Stimulated activated CD8-positive, alpha-beta memory T cell treated with anti-CD3 and anti-CD28 coated beads, Interleukin-12 subunit alpha, Interleukin-12 subunit beta, amount 100 ng/mL, for 4 hours (primary cell): ENCODE results near the gene MAN1A1.

Source experiments
- DNase-seq: peaks from one replicate; pipeline ENCODE4 v3.0.0-alpha.2; 2020; ENCODE audit warnings: low read depth

Gene MAN1A1

DNA sequence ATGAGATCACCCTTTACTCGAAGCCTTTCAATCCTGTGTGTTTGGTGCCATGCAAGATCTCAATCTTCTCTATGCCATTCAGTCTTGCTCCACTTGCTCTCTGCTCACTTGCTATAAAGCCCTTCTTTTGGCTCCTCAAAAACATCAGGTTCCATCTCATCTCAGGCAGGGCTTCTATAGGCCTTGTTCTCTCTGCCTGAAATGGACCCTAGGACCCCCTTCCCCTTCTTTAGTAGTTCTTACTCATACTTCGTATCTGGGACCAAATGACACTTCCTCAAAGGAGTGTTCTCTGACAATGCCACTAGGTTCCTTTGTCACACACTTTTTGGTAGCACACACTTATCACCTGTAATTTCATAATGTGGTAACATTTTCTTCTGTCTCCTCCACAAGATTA lies 154.4 kb downstream of the MAN1A1 start:
- no peak for DNase-seq

DNA sequence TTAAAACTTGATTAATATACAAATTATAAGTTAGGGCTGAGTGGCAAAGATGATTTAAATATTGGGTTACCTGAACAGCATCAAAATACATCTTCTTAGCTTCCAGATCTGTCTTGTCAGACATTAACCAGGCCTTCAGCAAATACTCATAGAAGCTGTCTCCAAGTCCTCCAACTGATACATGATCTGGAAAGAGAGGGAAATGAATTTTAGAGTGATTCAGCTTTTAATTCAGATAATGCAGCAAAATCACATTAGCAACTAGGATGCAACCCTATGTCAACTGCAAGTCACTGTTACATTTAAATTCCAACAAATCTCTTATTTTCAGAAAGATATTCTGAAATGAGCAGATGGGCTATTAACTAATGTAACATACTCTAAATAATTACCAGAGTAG lies 155.9 kb downstream of the MAN1A1 start:
- no peak for DNase-seq

GRCh38 chr6:119192200-119192599 lies 157.4 kb downstream of the MAN1A1 start:
- no peak for DNase-seq

DNA sequence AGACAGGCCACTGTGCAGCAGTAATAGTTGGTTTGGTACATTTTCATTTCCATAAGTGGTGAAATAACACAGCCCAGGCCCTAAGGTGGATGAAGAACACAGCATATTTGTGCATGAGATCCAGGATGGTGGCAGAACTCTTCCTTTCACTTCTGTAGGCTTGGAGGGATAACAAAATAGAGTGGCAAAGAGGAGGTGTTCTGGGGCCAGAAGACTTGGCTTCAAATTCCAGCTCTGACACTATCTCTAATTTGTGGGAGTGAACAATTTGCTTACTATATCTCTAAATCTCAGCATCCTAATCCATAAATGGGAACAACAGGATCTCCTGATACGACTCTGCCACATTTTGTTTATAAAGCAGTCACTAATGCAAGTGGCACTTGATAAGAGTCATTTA lies 159.4 kb downstream of the MAN1A1 start:
- DNase-seq: no peak

DNA sequence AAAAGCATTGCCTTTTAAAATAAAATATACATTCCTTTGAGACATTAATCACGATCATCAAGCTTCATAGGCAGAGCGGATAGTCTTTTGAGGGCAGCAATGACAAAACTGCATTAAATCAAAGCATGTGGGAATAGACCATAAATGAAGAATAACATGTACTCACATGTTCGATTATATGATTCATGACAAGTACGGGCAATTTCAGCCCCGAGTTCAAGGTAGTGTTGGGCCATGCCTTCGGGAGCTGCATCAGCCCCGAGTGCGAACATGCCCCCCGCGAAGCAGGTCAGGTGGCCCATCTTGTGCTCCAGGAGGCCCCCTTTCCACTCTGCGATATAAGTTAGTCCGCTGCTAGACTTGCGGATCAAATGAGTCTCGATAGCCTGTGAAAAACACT lies 160.1 kb downstream of the MAN1A1 start:
- no peak for DNase-seq

DNA sequence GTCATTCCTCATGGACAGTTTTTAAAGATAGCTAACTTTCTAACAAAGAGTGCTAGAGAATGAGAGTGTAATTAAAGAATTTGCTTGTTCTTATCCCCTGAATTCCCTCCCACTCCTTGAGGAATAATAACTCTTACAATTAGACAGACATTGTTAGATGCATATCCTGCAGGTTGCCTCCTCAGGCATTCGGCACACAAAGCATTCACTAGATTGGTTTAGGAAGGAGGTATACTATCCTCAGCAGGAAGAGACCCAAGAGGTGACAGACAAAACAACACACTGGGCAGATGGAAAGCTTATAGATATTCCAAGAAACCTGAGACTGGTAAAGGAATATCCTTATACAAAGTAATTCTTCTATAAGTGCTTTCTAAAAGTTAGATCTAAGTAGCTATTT lies 162.0 kb downstream of the MAN1A1 start:
- no peak for DNase-seq

DNA sequence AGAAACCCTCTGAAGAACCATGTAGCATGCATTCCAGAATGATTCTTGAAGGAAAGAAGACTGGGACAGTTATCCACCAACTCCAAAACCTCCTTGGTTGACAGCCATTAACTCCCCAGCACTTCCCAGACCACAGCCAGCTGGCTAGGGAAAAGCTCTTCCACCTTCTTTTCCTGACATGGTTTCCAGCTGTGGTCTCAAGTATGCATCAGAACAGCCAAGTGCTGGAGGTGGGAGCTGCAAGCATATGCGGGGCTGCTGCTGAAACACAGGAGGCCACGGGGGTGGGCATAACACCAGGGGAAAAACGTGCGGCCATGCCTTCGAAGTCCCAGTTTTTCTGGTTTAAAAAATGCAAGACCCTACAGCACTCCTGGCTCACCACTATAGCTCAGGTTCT lies 163.1 kb downstream of the MAN1A1 start:
- no peak for DNase-seq

DNA sequence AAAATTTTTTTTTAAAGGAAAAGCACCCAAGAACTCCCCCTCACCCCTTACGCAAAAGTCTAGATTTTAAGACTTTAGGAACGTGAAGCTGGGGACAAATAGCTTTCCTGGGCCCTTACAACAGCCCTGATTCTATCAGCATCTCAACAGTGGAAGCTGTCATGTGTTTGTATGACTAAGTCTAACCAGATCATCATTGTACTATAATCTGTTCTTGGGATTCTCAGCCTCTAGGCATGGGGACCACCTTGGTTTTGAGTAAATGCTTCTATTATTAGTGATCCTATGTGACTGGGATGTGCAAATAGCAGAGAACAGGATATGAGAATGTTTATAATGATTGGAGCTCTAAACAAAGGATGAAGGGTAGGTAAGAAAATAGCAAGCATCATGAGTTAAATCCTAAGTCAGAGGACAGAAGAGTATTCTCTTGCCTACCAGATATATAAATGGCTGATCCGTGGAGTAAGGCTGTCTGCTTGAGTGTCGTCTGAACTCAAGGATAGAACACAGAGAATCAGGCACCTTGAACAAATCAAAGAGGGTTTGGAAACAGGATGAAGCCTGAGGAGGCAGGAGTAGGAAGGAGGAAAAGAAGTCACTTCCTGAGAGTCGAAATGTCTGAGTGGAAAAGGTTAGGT lies 165.4 kb downstream of the MAN1A1 start:
- no peak for DNase-seq

DNA sequence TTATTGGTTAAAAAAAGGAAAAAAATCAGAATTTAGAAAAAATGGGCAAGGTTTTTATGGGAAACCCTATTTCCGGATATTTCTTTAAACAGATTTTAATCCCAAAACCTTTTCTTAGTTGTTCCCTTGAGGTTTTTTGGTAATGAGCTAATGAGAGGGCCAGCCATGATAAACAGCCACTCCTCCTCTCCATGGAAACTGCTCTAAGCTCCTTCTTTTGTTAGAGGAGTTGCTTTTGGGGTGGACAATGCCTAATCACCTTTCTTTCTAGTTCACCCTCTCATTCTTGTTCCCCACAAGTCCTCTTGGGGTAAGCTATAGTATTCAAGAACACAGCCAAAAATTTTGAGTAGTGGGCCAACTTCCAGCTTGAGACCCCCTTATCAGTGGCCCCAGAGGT lies 166.1 kb downstream of the MAN1A1 start:
- no peak for DNase-seq

DNA sequence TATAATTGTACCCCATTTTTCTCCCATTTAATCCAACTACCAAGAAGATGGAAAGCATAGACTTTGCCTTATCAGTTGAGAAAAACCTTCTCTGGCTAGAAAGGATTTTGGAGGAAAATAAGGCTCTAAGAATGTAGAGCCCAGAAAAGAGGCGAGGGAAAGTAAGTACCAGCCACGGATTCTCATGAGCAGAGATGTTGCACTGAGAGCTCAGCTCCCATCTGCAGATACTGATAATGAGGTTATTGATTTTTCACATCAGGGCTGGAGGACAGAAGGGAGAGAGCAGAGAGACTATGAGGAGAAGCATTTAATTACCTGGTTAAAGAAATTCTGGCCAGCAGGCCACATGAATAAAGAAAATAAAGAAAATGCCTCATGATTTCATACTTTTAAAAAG lies 166.7 kb downstream of the MAN1A1 start:
- DNase-seq: no peak

GRCh38 chr6:119182216-119182803 lies 167.3 kb downstream of the MAN1A1 start:
- no peak for DNase-seq

DNA sequence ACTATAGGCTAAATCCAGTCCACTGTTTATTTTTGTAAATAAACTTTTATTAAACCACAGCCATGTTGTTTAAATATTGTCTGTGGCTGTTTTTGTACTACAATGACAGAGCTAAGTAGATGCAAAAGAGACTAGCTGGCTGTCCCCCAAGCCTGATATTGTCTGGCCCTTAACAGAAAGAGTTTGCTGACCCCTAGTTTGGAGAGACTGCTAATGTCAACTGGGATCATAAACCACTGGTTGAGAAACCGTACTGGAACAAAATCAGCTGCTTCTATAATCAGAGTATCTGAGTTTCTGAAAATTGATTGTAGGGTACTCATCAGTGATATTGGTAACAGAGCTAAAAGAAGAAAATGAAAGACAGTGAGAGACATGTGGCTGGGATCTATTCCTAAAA lies 168.5 kb downstream of the MAN1A1 start:
- DNase-seq: no peak

DNA sequence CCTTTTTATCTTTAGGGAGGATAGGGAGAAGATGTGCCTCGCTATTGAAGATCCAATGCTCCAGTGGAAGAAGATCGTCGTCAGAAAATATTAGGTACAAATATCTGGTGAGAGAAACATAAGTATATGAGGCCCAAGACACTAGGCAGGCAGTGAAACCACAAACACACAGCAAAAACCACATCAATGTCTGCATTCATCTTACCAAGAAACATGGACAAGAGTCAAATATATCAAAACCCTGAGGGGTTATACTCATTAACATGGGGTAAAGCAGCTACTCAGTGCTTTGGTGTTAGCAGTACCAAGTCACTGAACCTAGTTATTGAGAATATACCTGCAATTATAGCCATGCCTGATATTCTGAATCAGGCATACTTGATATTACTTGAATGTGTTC lies 169.7 kb downstream of the MAN1A1 start:
- no peak for DNase-seq

DNA sequence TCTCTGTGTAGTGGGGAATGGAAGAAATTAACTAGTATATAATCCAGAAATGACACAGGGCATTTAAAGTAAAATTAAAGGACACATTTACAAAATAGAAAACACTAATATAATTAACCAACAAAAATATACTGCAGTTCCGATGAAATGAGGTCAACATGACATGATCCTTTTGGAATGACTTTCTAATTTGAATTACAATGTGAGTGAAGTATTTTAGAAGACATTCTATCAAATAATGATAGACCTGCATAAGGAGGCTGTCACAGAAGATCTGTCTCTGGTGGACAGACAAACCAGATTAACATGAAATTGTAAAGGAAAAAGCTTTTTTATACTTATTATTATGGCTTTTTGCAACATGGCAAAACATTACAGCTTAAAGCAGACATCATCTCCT lies 170.5 kb downstream of the MAN1A1 start:
- DNase-seq: no peak

DNA sequence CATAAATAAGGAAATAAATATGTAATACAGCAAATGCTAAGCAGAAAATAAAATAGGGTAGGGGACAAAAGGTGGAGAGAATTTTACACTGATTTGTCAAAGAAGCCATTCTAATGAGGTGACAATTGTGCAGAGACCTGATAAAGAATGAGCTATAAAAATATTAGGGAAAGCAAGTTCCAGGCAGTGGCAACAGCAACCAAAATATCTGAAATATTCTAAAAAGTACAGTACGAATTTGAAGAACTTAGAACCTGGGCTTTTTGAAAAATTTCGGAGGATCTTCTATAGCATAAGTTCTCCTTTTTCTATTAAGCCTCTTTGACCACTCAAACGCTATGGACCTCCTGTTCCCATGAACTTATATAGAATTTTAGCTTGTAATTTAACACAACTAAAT lies 173.1 kb downstream of the MAN1A1 start:
- no peak for DNase-seq

DNA sequence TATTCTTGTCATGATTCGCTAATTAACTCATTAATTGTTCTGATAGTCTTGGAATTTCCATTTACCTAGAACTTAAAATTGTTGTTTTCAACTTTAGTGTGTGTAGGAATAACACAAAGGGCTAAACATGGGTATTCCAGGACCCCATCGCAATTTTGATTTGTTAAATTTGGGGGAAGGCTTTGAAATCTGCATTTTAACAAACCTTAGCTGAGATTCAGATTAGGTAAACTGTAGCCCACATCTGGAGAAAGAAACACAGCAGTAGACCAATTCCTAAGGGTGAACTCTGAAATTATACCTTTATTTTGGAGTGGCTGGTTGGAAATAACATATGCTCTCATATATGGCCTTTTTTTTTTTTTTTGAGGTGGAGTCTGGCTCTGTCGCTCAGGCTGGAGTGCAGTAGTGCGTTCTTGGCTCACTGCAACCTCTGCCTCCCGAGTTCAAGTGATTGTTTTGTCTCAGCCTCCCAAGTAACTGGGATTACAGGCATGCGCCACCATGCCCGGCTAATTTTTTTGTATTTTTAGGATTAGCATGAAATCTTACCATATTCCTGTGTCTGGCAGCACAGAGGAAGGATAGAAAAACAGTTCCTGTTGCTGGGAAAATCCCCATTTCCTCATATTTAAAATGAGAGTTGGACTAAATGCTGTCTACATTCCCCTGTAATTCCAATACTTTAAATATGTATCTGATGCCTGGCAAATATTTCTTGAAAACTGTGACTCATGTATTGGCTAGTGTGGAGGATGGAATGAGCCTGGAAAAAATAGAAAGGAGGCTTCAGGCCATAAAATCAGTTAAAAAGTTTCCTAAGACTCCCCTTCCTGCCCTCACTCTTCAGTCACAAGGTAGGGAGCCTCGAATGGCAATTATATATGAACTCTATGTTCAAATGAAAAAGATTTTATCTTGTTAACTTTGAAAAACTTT lies 174.4 kb downstream of the MAN1A1 start:
- no peak for DNase-seq

DNA sequence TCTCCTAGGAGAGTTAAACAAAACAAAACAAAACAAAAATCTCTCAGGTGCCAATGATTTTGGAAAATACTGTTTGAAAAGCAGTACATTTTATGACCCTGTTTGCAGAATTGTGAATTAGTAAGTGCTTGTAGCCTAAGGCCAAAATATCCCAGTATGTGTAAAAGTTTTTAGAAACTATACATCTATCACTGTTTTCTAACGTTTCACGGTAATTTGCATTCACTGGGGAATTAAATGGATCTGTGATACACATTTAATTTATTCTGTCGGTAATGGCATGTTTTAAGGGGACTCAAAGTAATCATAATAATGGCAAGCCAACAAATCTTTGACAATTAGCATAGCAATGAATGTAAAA lies 175.5 kb downstream of the MAN1A1 start:
- no peak for DNase-seq

DNA sequence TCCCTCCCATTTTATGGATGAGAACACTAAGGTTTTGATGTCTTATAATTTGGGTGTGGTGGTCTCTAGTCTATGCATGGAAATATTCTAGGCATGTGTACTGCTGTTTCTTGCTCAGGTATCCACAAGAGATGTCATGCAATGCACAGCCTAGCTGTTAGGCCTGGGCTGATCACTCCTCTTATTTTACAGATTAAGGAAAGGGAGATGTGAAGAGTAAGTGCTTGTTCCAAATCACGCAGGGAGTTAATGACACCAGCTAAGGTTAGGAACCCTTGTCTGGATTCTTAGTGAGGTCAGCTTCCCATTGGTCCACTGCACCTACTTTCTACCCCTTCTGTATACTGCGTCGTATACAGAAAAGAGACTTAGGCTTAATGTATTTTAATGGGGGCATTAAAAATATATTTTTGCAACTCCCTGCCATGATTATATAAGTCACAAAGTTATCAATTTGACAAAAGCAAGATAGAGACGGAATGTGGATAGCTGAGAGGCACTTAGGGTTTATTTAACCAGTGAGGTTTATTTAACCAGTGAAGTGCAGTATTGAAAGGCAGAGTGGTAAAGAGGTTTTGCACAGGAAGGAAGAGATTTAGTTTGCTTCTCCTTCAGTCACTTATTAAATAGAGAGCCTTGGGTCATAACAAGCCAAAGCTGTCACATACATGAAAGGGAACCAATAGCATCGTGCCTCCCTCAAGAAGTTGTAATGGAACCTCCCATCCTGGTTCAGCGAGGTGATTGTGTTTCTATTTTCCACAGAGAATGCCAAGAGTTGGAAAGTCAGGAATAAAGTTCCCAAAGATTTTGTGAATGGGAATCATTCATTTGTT lies 176.1 kb downstream of the MAN1A1 start:
- DNase-seq: no peak

GRCh38 chr6:119172824-119173223 lies 176.7 kb downstream of the MAN1A1 start:
- DNase-seq: no peak

DNA sequence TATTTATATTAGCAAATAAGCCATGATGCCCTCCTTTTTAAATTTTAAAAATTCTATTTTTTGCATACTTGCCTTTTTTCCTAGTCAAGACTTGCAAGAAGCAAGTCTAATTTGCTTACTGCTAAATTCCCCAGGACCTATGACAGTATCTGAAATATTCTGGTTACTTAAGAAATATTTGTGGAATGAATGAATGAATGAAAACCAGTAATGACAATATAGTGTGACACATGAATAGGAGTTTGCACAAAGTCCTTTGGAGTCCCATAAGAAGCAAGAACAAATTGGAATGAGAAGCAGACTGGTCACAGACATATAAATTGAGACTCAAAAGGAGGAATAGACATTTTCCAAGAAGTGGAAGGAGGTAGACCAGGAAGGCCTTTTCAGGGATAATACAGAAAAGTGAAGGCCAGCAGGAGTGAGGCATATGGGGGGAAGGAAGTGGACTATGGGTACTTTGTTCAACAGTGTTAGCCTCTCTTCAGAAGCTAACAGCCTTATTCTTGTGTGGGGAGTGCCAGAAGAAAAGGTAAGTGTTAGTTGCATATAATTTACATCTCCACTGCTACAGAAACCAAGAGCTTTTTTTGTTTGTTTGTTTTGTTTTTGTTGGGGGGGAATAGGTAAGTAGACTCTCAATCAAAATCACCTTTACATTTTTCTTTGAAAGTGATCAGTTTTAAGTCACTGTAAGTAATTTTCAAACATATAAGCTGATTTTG lies 177.5 kb downstream of the MAN1A1 start:
- no peak for DNase-seq

DNA sequence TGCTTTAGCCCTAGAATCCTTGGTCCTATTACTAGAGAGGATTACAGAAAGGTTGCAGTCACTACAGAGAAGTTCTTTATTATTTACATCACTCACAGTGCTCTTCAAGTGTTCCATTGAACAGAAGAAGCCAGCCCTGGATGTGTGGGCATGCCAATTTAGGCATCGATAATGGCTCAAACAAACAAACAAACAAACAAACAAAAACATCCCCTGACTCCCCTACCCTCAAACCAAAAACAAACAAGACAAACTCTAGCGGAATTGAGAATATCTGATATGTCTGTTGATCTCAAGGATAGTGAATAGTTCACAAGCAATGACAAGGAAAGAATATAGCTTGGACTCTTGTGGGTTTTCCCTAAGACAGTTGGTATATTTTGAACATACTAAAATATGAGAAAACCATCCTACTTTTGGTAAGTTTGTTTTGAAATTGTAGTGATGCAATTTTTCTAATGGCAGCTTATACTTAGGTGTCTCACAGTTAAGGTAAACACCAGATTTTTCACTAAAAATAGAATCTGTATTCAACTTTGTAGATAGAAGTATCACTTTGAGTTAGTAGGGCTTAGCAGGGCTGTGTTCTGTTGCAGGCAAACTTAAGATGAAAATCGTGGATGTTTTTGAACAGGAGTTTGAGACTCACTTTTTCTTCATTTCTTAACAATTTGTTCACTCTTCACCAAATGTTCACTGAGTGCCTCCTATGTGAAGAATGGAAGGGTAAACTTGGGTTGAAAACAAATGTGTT lies 178.3 kb downstream of the MAN1A1 start:
- DNase-seq: no peak
